Kidney epithelial cell (primary cell): ENCODE measurements around the gene ATRAID. TPM values are rescaled to one million over a fixed set of nuclear protein-coding genes. Genes with fewer than 3 reads are reported as not detected.

ENCODE experiments used
- DNase-seq: peaks from one replicate; pipeline ENCODE4 v3.0.0-alpha.2; 2010; ENCODE audit warnings: low read depth
- H3K27me3 ChIP-seq: 2 replicates; pipeline ENCODE4 v1.6.0; 2011; ENCODE audit warnings: low read length; ENCODE audit not compliant: control insufficient read depth, insufficient read depth
- H3K36me3 ChIP-seq: 2 replicates; pipeline ENCODE4 v1.5.1; 2011; ENCODE audit warnings: low read length; ENCODE audit not compliant: control insufficient read depth, insufficient read depth
- H3K4me3 ChIP-seq: 2 replicates; pipeline ENCODE4 v1.5.1; 2011; ENCODE audit warnings: low read depth, mild to moderate bottlenecking, control low read depth, low read length
- CTCF ChIP-seq: IDR thresholded peaks from 2 replicates; pipeline ENCODE4 v1.5.1; 2011; ENCODE audit warnings: mild to moderate bottlenecking, moderate library complexity, low read length, control low read depth, inconsistent platforms; ENCODE audit not compliant: insufficient read depth, poor library complexity, severe bottlenecking
- total RNA-seq: library from RNA; depleted of rRNA; stranded (reverse); fragments of >200 nt; gene quantifications from 2 replicates; pipeline ENCODE4 v1.2.3, GENCODE V29; 2015

The ATRAID gene
- total RNA-seq, 1 donor from 2014 or later = 146 TPM

- no peak for DNase-seq
- TF ChIP-seq CTCF = no peak
- Histone ChIP-seq H3K27me3 (no peaks in the 10 kb centered on the region), H3K4me3 (peak overlapping the region; percentile 75), H3K36me3 (peaks cover 1% of the 10 kb centered on the region)
Measured at GRCh38 chr2:27216416-27217137, 4.7 kb downstream of the ATRAID start.

GRCh38 chr2:27217173-27218121 is 5.6 kb downstream of the ATRAID start, which contains the start of gene CAD:
CAD (plus strand) TSS chr2:27217369; CDS start chr2:27217552, 183 bp downstream.
- no peak for TF ChIP-seq CTCF
- peak; percentile 44 for DNase-seq
- Histone ChIP-seq H3K36me3 (peaks cover 3% of the 10 kb centered on the region), H3K27me3 (no peaks in the 10 kb centered on the region), H3K4me3 (peak within 1 kb of the TSS; percentile 75)

- Histone ChIP-seq H3K36me3 (peaks cover 3% of the 10 kb centered on the region), H3K27me3 (no peaks in the 10 kb centered on the region), H3K4me3 (no peak overlapping the region)
- DNase-seq = no peak
- TF ChIP-seq CTCF = no peak
Measured at GRCh38 chr2:27218614-27219013, 6.8 kb downstream of the ATRAID start.

- H3K27me3 ChIP-seq = no peaks in the 10 kb centered on the region
- H3K36me3 ChIP-seq = peaks cover 3% of the 10 kb centered on the region
- TF ChIP-seq CTCF = no peak
- DNase-seq = no peak
- H3K4me3 ChIP-seq = no peak overlapping the region
Measured at GRCh38 chr2:27219091-27219490, 7.2 kb downstream of the ATRAID start.

- no peak for DNase-seq
- Histone ChIP-seq H3K36me3 (peaks cover 3% of the 10 kb centered on the region), H3K4me3 (no peak overlapping the region), H3K27me3 (no peaks in the 10 kb centered on the region)
- no peak for TF ChIP-seq CTCF
Measured at GRCh38 chr2:27220091-27220490, 8.2 kb downstream of the ATRAID start.
